OCI-LY3 (cell line): ENCODE data around the gene PRCC.

Experiments used
- H2AFZ ChIP-seq: fragments of 200-600, 300-600 bp; shearing (Covaris generic); 2 replicates; pipeline ENCODE4 v1.6.0; 2014; ENCODE audit warnings: antibody characterized with exemption, low read depth, low read length
- H3K27ac ChIP-seq: fragments of 200-600, 300-600 bp; sonication (generic); 2 replicates; pipeline ENCODE4 v1.5.1; 2014; ENCODE audit warnings: mild to moderate bottlenecking, low read length, moderate library complexity, mixed read lengths
- H3K27me3 ChIP-seq: fragments of 200-600, 300-600 bp; sonication (generic); 2 replicates; pipeline ENCODE4 v1.6.1; 2014; ENCODE audit warnings: low read depth, low read length, mixed read lengths
- H3K36me3 ChIP-seq: fragments of 200-600, 300-600 bp; sonication (generic); replicated peaks from 2 replicates; pipeline ENCODE3; 2014; ENCODE audit warnings: low read depth, low read length, mixed read lengths
- H3K4me1 ChIP-seq: fragments of 300-600, 200-600 bp; sonication (generic); 2 replicates; pipeline ENCODE4 v1.6.1; 2014; ENCODE audit warnings: low read length, mixed read lengths
- H3K4me2 ChIP-seq: fragments of 200-600, 300-600 bp; sonication (generic); 2 replicates; pipeline ENCODE4 v1.6.1; 2014; ENCODE audit warnings: low read length, mixed read lengths
- H3K4me3 ChIP-seq: fragments of 300-600, 200-600 bp; sonication (generic); 2 replicates; pipeline ENCODE4 v1.5.1; 2014; ENCODE audit warnings: antibody characterized with exemption, mild to moderate bottlenecking, low read length, moderate library complexity
- H3K79me2 ChIP-seq: fragments of 300-600, 200-600 bp; shearing (Covaris generic); 2 replicates; pipeline ENCODE4 v1.6.1; 2014; ENCODE audit warnings: mild to moderate bottlenecking, low read length, mixed read lengths
- H3K9ac ChIP-seq: fragments of 300-600, 200-600 bp; shearing (Covaris generic); 2 replicates; pipeline ENCODE4 v1.6.0; 2014; ENCODE audit warnings: mild to moderate bottlenecking, low read length, moderate library complexity
- H3K9me3 ChIP-seq: fragments of 200-600, 300-600 bp; shearing (Covaris generic); 2 replicates; pipeline ENCODE4 v1.6.1; 2014; ENCODE audit warnings: low read length, mixed read lengths; ENCODE audit not compliant: insufficient read depth
- H4K20me1 ChIP-seq: fragments of 200-600, 300-600 bp; sonication (generic); 2 replicates; pipeline ENCODE4 v1.6.1; 2016; ENCODE audit warnings: low read length, mixed read lengths; ENCODE audit not compliant: insufficient read depth
- CTCF ChIP-seq: fragments of 200-600, 300-600 bp; sonication (generic); IDR thresholded peaks from 2 replicates; pipeline ENCODE4 v1.5.1; 2014; ENCODE audit warnings: antibody characterized with exemption, low read length, low read depth
- EZH2phosphoT487 ChIP-seq: fragments of 200-600 bp; shearing (Covaris generic); IDR thresholded peaks from 2 replicates; pipeline ENCODE4 v1.6.1; 2018; ENCODE audit warnings: antibody characterized with exemption, mixed run types, low read depth

PRCC gene

GRCh38 chr1:156766298-156767100 is 836 bp upstream of the PRCC start:
- peaks cover 22% of the 10 kb centered on the region for H3K4me1 ChIP-seq
- peak overlapping the region; percentile 97 for H3K4me2 ChIP-seq
- peaks cover 15% of the 10 kb centered on the region for H3K36me3 ChIP-seq
- H2AFZ ChIP-seq = peak overlapping the region; percentile 35
- H3K4me3 ChIP-seq = peak overlapping the region; percentile 78
- no peaks in the 10 kb centered on the region for H3K9me3 ChIP-seq
- no peaks in the 10 kb centered on the region for H4K20me1 ChIP-seq
- no peaks in the 10 kb centered on the region for H3K27me3 ChIP-seq
- H3K9ac ChIP-seq = peak overlapping the region; percentile 86
- H3K79me2 ChIP-seq = peaks cover 52% of the 10 kb centered on the region
- H3K27ac ChIP-seq = peak overlapping the region; percentile 48
- TF ChIP-seq CTCF (peak; percentile 20; the same call in 1 of the 2 replicates), EZH2phosphoT487 (no peak)

DNA sequence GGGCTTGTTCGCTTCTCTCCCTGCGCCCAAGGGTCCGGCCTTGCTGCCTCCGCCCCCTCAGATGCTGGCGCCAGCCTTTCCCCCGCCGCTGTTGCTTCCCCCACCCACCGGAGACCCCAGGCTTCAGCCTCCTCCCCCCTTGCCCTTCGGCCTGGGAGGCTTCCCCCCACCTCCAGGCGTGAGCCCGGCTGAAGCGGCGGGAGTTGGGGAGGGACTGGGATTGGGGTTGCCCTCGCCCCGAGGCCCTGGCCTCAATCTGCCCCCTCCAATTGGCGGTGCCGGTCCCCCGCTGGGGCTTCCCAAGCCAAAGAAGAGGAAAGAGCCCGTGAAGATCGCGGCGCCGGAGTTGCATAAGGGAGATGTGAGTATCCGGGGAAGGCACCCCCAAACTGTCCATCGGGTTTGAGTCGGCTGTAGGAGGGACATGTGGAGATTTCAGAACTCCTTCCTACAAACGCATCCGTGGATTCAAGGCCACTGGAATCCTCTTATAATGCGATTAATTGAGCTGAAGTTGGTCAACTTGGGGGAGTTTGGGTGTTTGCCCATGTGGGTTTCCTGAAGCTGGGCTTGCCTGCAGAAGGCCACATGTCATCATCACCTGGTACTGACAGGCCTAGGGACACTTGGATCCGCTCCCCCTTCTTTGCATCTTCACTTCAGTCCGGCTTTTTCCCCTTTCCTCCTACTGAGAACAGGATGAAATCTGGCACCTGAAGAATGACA is 707 bp downstream of the PRCC start:
- H3K36me3 ChIP-seq = peaks cover 15% of the 10 kb centered on the region
- peaks cover 66% of the 10 kb centered on the region for H3K79me2 ChIP-seq
- peak overlapping the region; percentile 94 for H3K4me2 ChIP-seq
- peaks cover 21% of the 10 kb centered on the region for H3K4me1 ChIP-seq
- peaks cover 6% of the 10 kb centered on the region for H4K20me1 ChIP-seq
- H3K27ac ChIP-seq = peak overlapping the region; percentile 67
- peak overlapping the region; percentile 93 for H3K9ac ChIP-seq
- no peaks in the 10 kb centered on the region for H3K9me3 ChIP-seq
- H2AFZ ChIP-seq = 0 out of 2 replicates have a peak overlapping the region, but pooled peaks have one; percentile 12
- no peaks in the 10 kb centered on the region for H3K27me3 ChIP-seq
- peak overlapping the region; percentile 78 for H3K4me3 ChIP-seq
- TF ChIP-seq EZH2phosphoT487 (no peak), CTCF (no peak)

DNA sequence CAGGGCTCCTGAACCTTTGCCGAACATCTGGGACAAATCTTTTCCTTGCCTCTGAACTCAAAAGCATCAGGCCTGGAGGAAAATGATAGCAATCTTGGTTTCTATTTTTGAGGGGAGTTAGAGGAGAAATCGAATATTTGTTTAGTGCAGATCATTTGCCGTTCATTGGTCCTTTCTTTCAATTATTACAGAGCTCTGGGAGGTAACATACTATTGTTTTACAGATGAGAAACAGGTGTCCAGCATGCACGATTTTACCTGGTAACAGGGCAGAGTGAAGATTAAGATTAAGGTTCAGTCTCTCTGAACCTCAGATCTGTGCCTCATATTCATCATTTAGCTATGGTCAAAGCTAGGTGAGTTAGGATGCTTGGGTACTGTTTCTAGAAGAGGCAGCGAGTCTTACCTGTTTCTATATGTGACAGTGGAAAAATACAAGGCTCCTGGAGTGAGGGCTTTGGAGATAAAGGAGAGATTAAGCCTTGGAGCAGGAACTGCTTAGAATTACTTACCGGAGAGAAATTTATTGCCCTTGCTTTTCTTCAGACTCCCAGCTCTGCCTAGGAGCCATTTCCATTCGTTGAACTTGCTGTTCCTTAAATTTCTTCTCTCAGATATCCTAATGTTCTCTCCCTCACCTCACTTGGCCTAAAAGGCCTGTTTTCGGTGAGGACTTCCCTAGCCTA is 1.4 kb downstream of the PRCC start:
- Histone ChIP-seq H3K4me3 (peak overlapping the region; percentile 78), H3K27me3 (no peaks in the 10 kb centered on the region), H3K36me3 (peaks cover 15% of the 10 kb centered on the region), H3K9ac (peak overlapping the region; percentile 93), H3K27ac (0 out of 2 replicates have a peak overlapping the region, but pooled peaks have one; percentile 67), H3K79me2 (peaks cover 73% of the 10 kb centered on the region), H4K20me1 (peaks cover 13% of the 10 kb centered on the region), H2AFZ (no peak overlapping the region), H3K4me2 (peak overlapping the region; percentile 94), H3K9me3 (no peaks in the 10 kb centered on the region), H3K4me1 (peaks cover 28% of the 10 kb centered on the region)
- TF ChIP-seq CTCF = no peak
- no peak for TF ChIP-seq EZH2phosphoT487
